ENCODE data around the gene GCLM. TPM values are rescaled to one million over a fixed set of nuclear protein-coding genes. Genes with fewer than 3 reads are reported as not detected.

Gene GCLM
- total and polyA plus RNA-seq, 9 donors, result 4.5 to 9.9 (median 7.6) TPM

- WGBS (ENCODE audit: insufficient coverage), result 83% methylated on average over 3 of the region's 4 CpGs
- no peak for DNase-seq
- H3K27ac ChIP-seq (ENCODE audit: low read length), result no peak overlapping the region
- H3K9me3 ChIP-seq (replicated peaks; ENCODE audit: control insufficient read depth, low read depth, low read length), result no peaks in the 10 kb centered on the region
- H3K4me3 ChIP-seq (ENCODE audit: low read length), result no peak overlapping the region
- H3K4me1 ChIP-seq (ENCODE audit: control insufficient read depth, insufficient read depth, low read length), result peaks cover 9% of the 10 kb centered on the region
- H3K27me3 ChIP-seq (ENCODE audit: control insufficient read depth, insufficient read depth, low read length), result no peaks in the 10 kb centered on the region
- no peaks in the 10 kb centered on the region for H3K36me3 ChIP-seq (ENCODE audit: control insufficient read depth, insufficient read depth, low read length)
These were observed 68.2 kb downstream of the GCLM start for GRCh38 chr1:93840956-93841482.

- Histone ChIP-seq H3K36me3 (ENCODE audit: control insufficient read depth, insufficient read depth, low read length) (no peaks in the 10 kb centered on the region), H3K4me3 (ENCODE audit: low read length) (no peak overlapping the region), H3K27me3 (ENCODE audit: control insufficient read depth, insufficient read depth, low read length) (no peaks in the 10 kb centered on the region), H3K4me1 (ENCODE audit: control insufficient read depth, insufficient read depth, low read length) (no peaks in the 10 kb centered on the region), H3K27ac (ENCODE audit: low read length) (no peak overlapping the region), H3K9me3 (replicated peaks; ENCODE audit: control insufficient read depth, low read depth, low read length) (no peaks in the 10 kb centered on the region)
- 90% methylated on average over 2 of the region's 2 CpGs for WGBS (ENCODE audit: insufficient coverage)
- DNase-seq, result no peak
These were observed 69.5 kb downstream of the GCLM start for GRCh38 chr1:93839753-93840152.

- H3K27ac ChIP-seq (ENCODE audit: low read length), result no peak overlapping the region
- no peaks in the 10 kb centered on the region for H3K4me1 ChIP-seq (ENCODE audit: control insufficient read depth, insufficient read depth, low read length)
- H3K4me3 ChIP-seq (ENCODE audit: low read length), result no peak overlapping the region
- no peaks in the 10 kb centered on the region for H3K9me3 ChIP-seq (replicated peaks; ENCODE audit: control insufficient read depth, low read depth, low read length)
- no peaks in the 10 kb centered on the region for H3K27me3 ChIP-seq (ENCODE audit: control insufficient read depth, insufficient read depth, low read length)
- DNase-seq, result no peak
- no CpG with 5 or more reads among the region's 1 CpG for WGBS (ENCODE audit: insufficient coverage)
- H3K36me3 ChIP-seq (ENCODE audit: control insufficient read depth, insufficient read depth, low read length), result no peaks in the 10 kb centered on the region
These were observed 69.9 kb downstream of the GCLM start for GRCh38 chr1:93839307-93839706.

- WGBS (ENCODE audit: insufficient coverage), result no CpG with 5 or more reads among the region's 3 CpGs
- H3K9me3 ChIP-seq (replicated peaks; ENCODE audit: control insufficient read depth, low read depth, low read length), result peaks cover 7% of the 10 kb centered on the region
These were observed 71.3 kb downstream of the GCLM start for GRCh38 chr1:93837961-93838360.

More at GRCh38 chr1:93837961-93838360, 71.3 kb downstream of the GCLM start:
- DNase-seq, result no peak
- H3K27ac ChIP-seq (ENCODE audit: low read length), result no peak overlapping the region
- H3K4me1 ChIP-seq (ENCODE audit: control insufficient read depth, insufficient read depth, low read length), result no peaks in the 10 kb centered on the region
- no peak overlapping the region for H3K4me3 ChIP-seq (ENCODE audit: low read length)
- H3K27me3 ChIP-seq (ENCODE audit: control insufficient read depth, insufficient read depth, low read length), result no peaks in the 10 kb centered on the region
- H3K36me3 ChIP-seq (ENCODE audit: control insufficient read depth, insufficient read depth, low read length), result no peaks in the 10 kb centered on the region

Other genes starting within 250 kb of the GCLM start
- gene BCAR3, start 227.6 kb downstream of the GCLM start, total RNA-seq, result 15.3 TPM
- gene BCAR3, start 227.6 kb downstream of the GCLM start, polyA plus RNA-seq (ENCODE audit: insufficient read depth in 1 of 8, insufficient read length in 8 of 8, low replicate concordance in 1 of 8), result 10 to 100 TPM; 15.9 to 19.0 (median 16.4) TPM
- 35.6 TPM for gene DNTTIP2, start 30.2 kb downstream of the GCLM start, total RNA-seq
- gene DNTTIP2, start 30.2 kb downstream of the GCLM start, polyA plus RNA-seq (ENCODE audit: insufficient read depth in 1 of 8, insufficient read length in 8 of 8, low replicate concordance in 1 of 8), result 10 to 100 TPM; 38.9 to 49.8 (median 44.1) TPM
- gene ABCA4, start 211.7 kb upstream of the GCLM start, total RNA-seq, result 0.66 TPM
- 1 to 10 TPM in 1 of 8 donors, under 1 TPM in 7; 0.19 to 1.1 (median 0.48) TPM for gene ABCA4, start 211.7 kb upstream of the GCLM start, polyA plus RNA-seq (ENCODE audit: insufficient read depth in 1 of 8, insufficient read length in 8 of 8, low replicate concordance in 1 of 8)

Data from muscle of leg (tissue), 11 donors.